Measurements from ENCODE around the gene GSC2.

Gene GSC2

GRCh38 chr22:19118329-19118880 lies 31.7 kb downstream of the GSC2 start:
- DNase-seq, result peak; percentile 42

GRCh38 chr22:19117111-19117512 lies 33.0 kb downstream of the GSC2 start:
- no peak for DNase-seq

- DNase-seq, result no peak
Observed at GRCh38 chr22:19115628-19116027, 34.5 kb downstream of the GSC2 start.

DNA sequence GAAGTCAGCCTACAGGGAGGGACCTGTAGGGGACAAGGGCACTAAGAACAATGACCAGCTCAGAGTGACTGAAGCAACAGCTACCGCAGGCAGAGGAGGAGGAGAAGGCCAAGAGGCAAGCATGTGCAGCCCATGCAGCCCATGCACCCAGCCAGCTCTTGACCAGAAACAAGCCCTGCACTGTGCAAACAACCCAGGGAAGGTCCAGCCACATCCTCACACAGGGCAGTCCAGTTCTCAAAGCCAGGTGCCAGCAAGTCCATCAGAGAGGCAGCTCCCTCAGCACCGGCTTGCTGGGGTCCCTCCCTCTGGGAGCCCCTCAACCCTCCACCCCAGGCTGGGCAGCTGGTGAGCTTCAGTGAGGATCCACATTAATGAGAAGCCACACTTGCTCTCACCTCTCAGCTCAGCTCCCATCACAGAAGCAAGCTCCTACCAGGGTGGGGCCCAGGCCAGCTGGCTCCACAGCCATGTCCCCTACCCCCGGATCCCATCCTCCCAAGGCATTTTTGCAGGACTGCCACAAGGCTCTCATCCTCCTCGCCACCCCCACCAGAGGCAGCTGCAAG lies 35.0 kb downstream of the GSC2 start:
- no peak for DNase-seq

DNA sequence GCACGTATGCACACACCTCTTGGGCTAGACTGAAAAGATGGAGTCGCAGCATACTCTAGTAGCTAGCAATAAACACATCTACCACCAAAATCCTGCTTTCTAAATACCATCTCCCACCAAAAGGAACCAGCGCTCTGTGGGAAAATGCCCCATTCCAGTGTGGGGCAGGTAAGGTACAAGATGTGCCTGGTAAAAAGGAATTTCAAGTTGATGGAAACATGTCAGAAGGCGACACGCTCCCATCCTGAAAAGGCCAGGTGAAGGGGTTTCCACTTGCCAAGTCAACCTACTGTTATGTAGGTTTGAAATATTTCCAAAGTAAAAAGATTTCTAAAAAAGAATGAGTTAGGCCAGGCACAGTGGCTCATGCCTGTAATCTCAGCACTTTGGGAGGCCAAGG lies 36.7 kb downstream of the GSC2 start:
- no peak for DNase-seq

DNA sequence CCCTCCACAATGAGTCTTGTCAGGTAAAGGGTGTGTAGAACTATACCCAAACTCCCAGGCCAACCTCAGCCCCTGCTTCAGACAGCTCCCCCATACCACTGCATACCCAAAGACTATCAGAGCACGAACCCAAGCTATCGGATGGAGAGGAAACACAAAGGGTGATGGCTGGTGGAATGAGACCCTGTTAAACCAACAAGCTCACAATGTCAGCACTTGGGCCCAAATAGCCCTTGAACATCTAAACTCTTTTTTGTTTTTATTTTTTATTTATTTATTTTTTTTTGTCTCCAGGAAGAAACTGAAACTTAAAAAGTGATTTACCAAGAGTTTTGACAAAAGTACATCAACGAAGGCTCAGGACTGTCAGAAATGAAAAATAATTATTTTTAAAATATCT lies 38.5 kb downstream of the GSC2 start:
- no peak for DNase-seq

GRCh38 chr22:19111140-19111539 lies 39.0 kb downstream of the GSC2 start:
- DNase-seq, result no peak

DNA sequence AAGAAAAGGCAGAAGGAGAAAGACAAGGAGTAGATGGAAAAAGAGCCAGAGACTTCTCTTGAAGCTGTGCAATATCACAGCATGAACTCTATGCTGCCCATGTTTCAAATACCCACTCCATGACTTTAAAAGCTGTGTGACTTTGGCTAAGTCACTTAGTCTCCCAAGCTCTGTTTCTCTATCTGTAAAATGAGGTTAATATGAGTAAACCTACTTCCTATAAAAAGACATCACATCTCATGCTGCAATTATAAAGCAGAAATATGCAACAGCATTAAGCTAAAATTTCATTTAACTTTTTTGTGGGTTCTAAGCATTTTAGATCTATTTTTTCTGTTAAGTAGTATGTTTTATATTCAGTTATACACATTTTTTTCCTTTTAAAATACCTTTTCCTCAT lies 39.4 kb downstream of the GSC2 start:
- DNase-seq, result no peak

GRCh38 chr22:19110064-19110458 lies 40.0 kb downstream of the GSC2 start:
- DNase-seq, result no peak

- peak; percentile 44 for DNase-seq
Observed at GRCh38 chr22:19109198-19110063, 40.7 kb downstream of the GSC2 start.

DNA sequence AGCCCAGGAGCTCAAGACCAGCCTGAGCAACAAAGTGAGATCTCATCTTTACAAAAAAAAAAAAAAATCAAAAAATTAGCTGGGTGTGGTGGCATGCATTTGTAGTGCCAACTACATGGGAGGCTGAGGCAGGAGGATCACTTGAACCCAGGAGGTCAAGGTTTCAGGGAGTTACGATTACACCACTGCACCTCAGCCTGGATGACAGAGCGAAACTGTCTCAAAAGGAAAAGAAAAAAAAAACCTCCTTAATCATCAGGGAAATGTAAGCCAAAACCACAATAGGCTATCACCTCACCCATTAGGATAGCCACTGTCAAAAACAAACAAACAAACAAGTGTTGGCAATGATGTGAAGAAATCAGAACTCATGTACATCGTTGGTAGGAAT lies 41.3 kb downstream of the GSC2 start:
- no peak for DNase-seq

GRCh38 chr22:19107730-19108074 lies 42.4 kb downstream of the GSC2 start:
- DNase-seq, result no peak

DNA sequence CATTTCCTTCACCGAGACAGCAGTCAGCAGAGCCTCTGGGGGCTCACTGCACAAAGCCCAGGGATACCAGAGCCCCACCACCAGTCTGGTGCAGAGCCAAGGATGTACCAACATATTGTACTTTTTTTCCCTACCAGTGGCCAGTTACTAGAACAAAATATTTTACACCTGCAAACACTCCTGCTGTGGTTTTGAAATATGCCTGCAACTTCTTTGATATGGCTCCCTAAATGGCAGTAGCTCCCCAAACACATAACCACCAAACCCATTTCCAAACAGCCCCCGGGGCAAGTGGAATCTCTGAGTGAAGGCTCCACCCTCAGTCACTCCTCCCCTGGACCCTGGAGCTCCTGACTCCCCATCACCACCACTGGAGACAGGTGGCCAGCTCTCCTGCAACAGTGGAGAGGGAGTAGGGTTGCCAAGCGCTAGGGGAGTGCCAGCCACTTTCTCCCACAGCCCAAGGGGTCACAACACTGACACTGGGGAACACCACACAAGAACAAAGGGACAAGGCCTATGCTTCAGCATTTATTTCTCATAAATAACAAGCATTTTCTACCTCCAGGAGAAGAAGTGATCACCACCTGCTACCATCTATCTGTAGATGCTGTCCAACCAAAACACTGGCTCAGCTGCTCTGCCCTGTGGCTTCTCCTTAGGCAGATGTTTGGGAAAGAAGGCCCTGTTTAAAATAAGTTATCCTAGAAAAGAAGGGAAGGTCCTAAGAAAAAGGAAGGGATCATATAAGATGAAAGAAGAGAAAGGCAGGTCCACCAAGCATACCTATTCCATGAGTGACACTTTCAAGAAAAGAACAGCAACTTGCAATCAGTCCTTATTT lies 43.0 kb downstream of the GSC2 start:
- no peak for DNase-seq

- DNase-seq, result peak; percentile 50
Observed at GRCh38 chr22:19105867-19106802, 44.0 kb downstream of the GSC2 start.

- DNase-seq, result no peak
Observed at GRCh38 chr22:19105456-19105855, 44.6 kb downstream of the GSC2 start.

DNA sequence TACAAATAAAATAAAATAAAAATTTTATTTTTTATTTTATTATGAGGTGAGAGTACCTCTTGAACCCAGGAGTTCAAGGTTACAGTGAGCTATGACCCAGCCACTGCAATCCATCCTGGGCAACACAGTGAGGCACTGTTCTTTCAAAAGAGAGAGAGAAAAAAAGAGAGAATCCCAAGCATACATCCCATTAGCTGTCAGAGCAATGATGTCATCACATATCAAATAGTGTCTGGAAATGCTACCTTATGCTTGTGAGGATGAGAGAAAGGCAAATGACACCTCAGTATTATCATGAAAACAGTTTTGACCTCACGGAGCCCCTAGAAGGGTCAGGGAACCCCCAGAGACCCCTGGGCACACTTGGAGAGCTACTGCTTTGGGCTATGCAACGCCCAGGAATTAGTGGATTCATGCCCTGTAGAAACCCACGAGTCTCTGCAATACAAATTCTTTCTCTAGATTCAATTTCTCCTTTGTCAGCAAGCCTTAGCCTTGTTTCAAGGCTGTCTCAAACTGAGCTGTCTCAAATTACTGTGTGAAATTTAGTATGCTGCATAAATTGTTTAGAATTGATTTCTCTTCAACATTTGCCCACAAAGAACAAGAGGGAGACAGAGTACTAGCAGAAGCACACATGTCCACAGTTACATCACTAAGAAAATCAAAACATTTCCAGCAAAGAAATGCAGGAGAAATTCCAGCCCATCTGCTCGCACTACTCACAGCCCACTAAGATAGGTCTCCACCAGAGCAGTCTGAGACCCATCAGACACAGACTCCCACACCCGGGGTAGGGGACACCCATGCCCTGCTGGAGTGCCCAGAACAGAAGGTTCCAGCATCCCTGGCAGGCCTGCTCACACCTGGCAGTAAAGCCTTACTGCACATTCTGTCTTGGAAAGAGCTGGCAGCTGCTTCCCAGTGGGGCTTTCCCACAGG lies 45.9 kb downstream of the GSC2 start:
- no peak for DNase-seq

DNA sequence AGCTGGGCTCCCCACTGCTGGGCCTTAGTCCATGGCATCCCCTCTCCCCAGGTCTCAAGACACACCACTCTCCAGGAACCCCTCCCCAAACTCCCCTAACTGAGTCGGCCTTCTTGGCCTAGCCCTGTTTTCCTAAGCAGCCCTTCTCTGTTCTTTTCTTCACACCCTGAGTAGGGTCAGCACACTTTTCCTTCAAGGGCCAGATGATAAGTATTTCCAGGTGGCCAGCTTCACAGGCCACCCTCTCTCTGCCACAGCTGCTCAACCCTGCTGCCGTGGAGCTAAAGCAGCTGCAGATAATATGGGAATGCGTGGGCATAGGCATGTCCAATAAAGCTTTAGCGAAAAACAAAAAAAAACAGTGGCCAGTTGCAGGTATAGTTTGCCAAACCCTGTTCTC lies 51.9 kb downstream of the GSC2 start:
- no peak for DNase-seq

DNA sequence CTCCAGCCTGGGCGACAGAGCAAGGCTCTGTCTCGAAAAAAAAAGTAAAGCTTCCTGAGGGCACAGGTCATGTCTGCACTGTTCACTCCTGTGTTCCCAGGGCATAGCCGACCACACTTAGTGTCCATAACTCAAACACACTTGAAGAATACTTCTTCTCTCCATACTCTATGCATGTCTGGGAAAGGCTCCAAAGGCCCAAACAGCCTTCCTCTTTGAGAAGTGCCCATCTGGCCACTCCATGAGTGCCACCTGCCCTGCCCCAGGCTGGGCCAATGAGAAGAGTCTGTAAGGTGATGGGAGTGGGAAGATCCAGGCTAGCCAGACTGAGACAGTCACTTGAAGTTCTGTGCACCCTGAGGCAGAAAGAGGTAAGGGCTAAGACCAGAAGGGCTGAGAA lies 52.6 kb downstream of the GSC2 start:
- no peak for DNase-seq

Measured in activated naive CD4-positive, alpha-beta T cell treated with Interleukin-2 at 50 U/mL for 16 hours (primary cell).